IMR-90 (cell line): ENCODE measurements around the gene NAB2. TPM values are rescaled to one million over a fixed set of nuclear protein-coding genes. Genes with fewer than 3 reads are reported as not detected.
"Not testable (repeated sequence)": the region's sequence is repeated elsewhere in the genome, so short reads cannot be mapped to it uniquely, and the experiment has no call there.

Source experiments
- ATAC-seq: fragments of 200-7000 bp; cut with Tn5 transposase; 2 replicates; pipeline ENCODE4 v1.9.1; 2020; ENCODE audit warnings: low read depth, mild to moderate bottlenecking, moderate library complexity
- BruUV-seq: library from RNA; stranded (reverse); fragments of 400-500 nt; replicated peaks from 2 replicates; lab custom pipeline; 2021; lab: Mats Ljungman, UMichigan
- CTCF ChIA-PET: fragments of 300-600 bp; formaldehyde crosslinking; extraction: SDS; loops from one replicate; lab custom pipeline; 2021; ENCODE audit warnings: antibody characterized with exemption; lab: Yijun Ruan, JAX
- POLR2A ChIA-PET: fragments of 300-600 bp; sonication (Branson Sonifier 250); formaldehyde crosslinking; loops from one replicate; lab custom pipeline; 2022; ENCODE audit warnings: antibody characterized with exemption; ENCODE audit not compliant: unreplicated experiment; lab: Charles Lee
- DNase-seq: peaks from one replicate; pipeline ENCODE4 v3.0.0; 2013
- H2AFZ ChIP-seq: replicated peaks from 2 replicates; pipeline ENCODE3; 2013; ENCODE audit warnings: low read length, mild to moderate bottlenecking; ENCODE audit not compliant: poor library complexity
- H2AK5ac ChIP-seq: 2 replicates; pipeline ENCODE4 v1.6.1; 2013; ENCODE audit warnings: low read depth, low read length, inconsistent platforms
- H2AK9ac ChIP-seq: replicated peaks from 2 replicates; pipeline ENCODE3; 2013; ENCODE audit warnings: mild to moderate bottlenecking, low read depth, low read length, moderate library complexity; ENCODE audit not compliant: poor library complexity
- H2BK120ac ChIP-seq: 2 replicates; pipeline ENCODE4 v1.6.1; 2013; ENCODE audit warnings: low read depth, low read length, inconsistent platforms
- H2BK15ac ChIP-seq: 3 replicates; pipeline ENCODE4 v1.6.1; 2013; ENCODE audit warnings: low read depth, low read length, inconsistent platforms
- H2BK20ac ChIP-seq: 2 replicates; pipeline ENCODE4 v1.6.1; 2013; ENCODE audit warnings: low read depth, mild to moderate bottlenecking, inconsistent platforms, low read length, moderate library complexity
- H2BK5ac ChIP-seq: 2 replicates; pipeline ENCODE4 v1.6.1; 2013; ENCODE audit warnings: mild to moderate bottlenecking, low read depth, low read length, inconsistent platforms; ENCODE audit not compliant: poor library complexity, severe bottlenecking
- H3K14ac ChIP-seq: replicated peaks from 2 replicates; pipeline ENCODE4 v1.6.1; 2013; ENCODE audit warnings: low read depth, low read length, inconsistent platforms
- H3K18ac ChIP-seq: 2 replicates; pipeline ENCODE4 v1.6.1; 2013; ENCODE audit warnings: low read depth, low read length, control low read depth
- H3K23ac ChIP-seq: 2 replicates; pipeline ENCODE4 v1.6.1; 2013; ENCODE audit warnings: low read depth, low read length, inconsistent platforms
- H3K27ac ChIP-seq: 2 replicates; pipeline ENCODE4 v1.5.1; 2013; ENCODE audit warnings: mild to moderate bottlenecking, control low read depth, low read length; ENCODE audit not compliant: insufficient read depth
- H3K27me3 ChIP-seq: 2 replicates; pipeline ENCODE4 v1.6.1; 2013; ENCODE audit warnings: low read length; ENCODE audit not compliant: control insufficient read depth, insufficient read depth
- H3K36me3 ChIP-seq: 2 replicates; pipeline ENCODE4 v1.6.1; 2013; ENCODE audit warnings: low read length, mixed read lengths; ENCODE audit not compliant: control insufficient read depth, insufficient read depth
- H3K4ac ChIP-seq: 2 replicates; pipeline ENCODE4 v1.6.1; 2013; ENCODE audit warnings: low read depth, low read length, inconsistent platforms
- H3K4me1 ChIP-seq: 2 replicates; pipeline ENCODE4 v1.6.1; 2013; ENCODE audit warnings: low read length, mixed read lengths; ENCODE audit not compliant: control insufficient read depth, insufficient read depth
- H3K4me2 ChIP-seq: 2 replicates; pipeline ENCODE4 v1.6.1; 2013; ENCODE audit warnings: low read depth, mild to moderate bottlenecking, control low read depth, low read length, moderate library complexity
- H3K4me3 ChIP-seq: 2 replicates; pipeline ENCODE4 v1.5.1; 2013; ENCODE audit warnings: low read depth, mild to moderate bottlenecking, control low read depth, low read length, moderate library complexity; ENCODE audit not compliant: insufficient read depth
- H3K56ac ChIP-seq: 2 replicates; pipeline ENCODE4 v1.6.1; 2013; ENCODE audit warnings: low read length, inconsistent platforms; ENCODE audit not compliant: insufficient read depth; ENCODE audit errors: extremely low read depth
- H3K79me1 ChIP-seq, 2 experiments: 2 replicates each; pipeline ENCODE4 v1.6.1; 2013; ENCODE audit warnings: low read length in 2 of 2, inconsistent platforms in 1 of 2, low read depth in 1 of 2
- H3K9ac ChIP-seq: 2 replicates; pipeline ENCODE4 v1.6.1; 2013; ENCODE audit warnings: low read depth, low read length, control low read depth
- H3K9me1 ChIP-seq: 2 replicates; pipeline ENCODE4 v1.6.1; 2013; ENCODE audit warnings: low read length, inconsistent platforms; ENCODE audit not compliant: insufficient read depth
- H3K9me3 ChIP-seq: 2 replicates; pipeline ENCODE4 v1.6.1; 2013; ENCODE audit warnings: low read length; ENCODE audit not compliant: control insufficient read depth, insufficient read depth
- H4K20me1 ChIP-seq: 2 replicates; pipeline ENCODE4 v1.6.1; 2013; ENCODE audit warnings: low read length, inconsistent platforms; ENCODE audit not compliant: insufficient read depth
- H4K5ac ChIP-seq: 2 replicates; pipeline ENCODE4 v1.6.1; 2013; ENCODE audit warnings: mild to moderate bottlenecking, low read depth, low read length, control low read depth
- H4K8ac ChIP-seq, 2 experiments: 2 replicates each; pipeline ENCODE4 v1.6.1; 2013; ENCODE audit warnings: low read depth in 2 of 2, low read length in 2 of 2, control low read depth in 1 of 2, inconsistent platforms in 1 of 2
- H4K91ac ChIP-seq: 2 replicates; pipeline ENCODE4 v1.6.1; 2013; ENCODE audit warnings: low read depth, low read length, inconsistent platforms; ENCODE audit not compliant: insufficient read depth
- WGBS, 2 experiments: methylation state at CpG; one replicate each; pipeline versions ENCODE4 v1.1.5 to v1.1.7; 2013; ENCODE audit warnings: missing lambda C conversion rate in 2 of 2; ENCODE audit not compliant: insufficient read length in 1 of 2; ENCODE audit errors: extremely low coverage in 2 of 2; 5-methylcytosine and 5-hydroxymethylcytosine counted together
- dilution Hi-C: fragments of 300-500 bp; cut with HindIII; formaldehyde crosslinking; loops from one replicate; pipeline ENCODE4 v1.14.3; 2018; ENCODE audit warnings: low sequenced_read_pairs; ENCODE audit not compliant: unreplicated experiment
- in situ Hi-C: fragments of 300-500 bp; cut with MboI; formaldehyde crosslinking; loops from 3 replicates; pipeline ENCODE4 v1.14.3; 2019; ENCODE audit warnings: low sequenced_read_pairs, inconsistent platforms, mixed read lengths
- intact Hi-C: fragments of 100-400 bp; cut with micrococcal nuclease; formaldehyde crosslinking; loops from 2 replicates; pipeline ENCODE4 v1.10.0; 2022
- polyA plus RNA-seq, 3 experiments: library from polyadenylated mRNA; depleted of rRNA; stranded (reverse); fragments of >200 nt; gene quantifications; 2 replicates each; pipeline ENCODE4 v1.2.3, GENCODE V29; 2012; ENCODE audit warnings: low replicate concordance in 1 of 3
- total RNA-seq: library from RNA; depleted of rRNA; stranded (reverse); fragments of >200 nt; gene quantifications from 2 replicates; pipeline ENCODE4 v1.2.3, GENCODE V29; 2012

Gene NAB2
- total and polyA plus RNA-seq, 2 of the 4 experiments (the other 2 are of a cell fraction), result 65.1 to 68.8 TPM

- H3K79me1 ChIP-seq, result not testable (repeated sequence)
These were observed 35.8 kb upstream of the NAB2 start for GRCh38 chr12:57053146-57053545.

GRCh38 chr12:57053901-57054300 lies 35.0 kb upstream of the NAB2 start:
- H2AK5ac ChIP-seq, H2BK120ac ChIP-seq, H3K4me1 ChIP-seq, intact Hi-C loops, H3K4me2 ChIP-seq, H3K18ac ChIP-seq, BruUV-seq, H3K9ac ChIP-seq, H2BK20ac ChIP-seq, H3K79me1 ChIP-seq, POLR2A ChIA-PET, H3K9me3 ChIP-seq, H3K4ac ChIP-seq, ATAC-seq, CTCF ChIA-PET, H2BK15ac ChIP-seq, H3K14ac ChIP-seq, H3K27me3 ChIP-seq, H3K9me1 ChIP-seq, H4K91ac ChIP-seq, H3K4me3 ChIP-seq, H2AK9ac ChIP-seq, H4K5ac ChIP-seq, H4K8ac ChIP-seq, DNase-seq, H3K23ac ChIP-seq, dilution Hi-C loops, H2BK5ac ChIP-seq, H3K27ac ChIP-seq, H3K36me3 ChIP-seq, H3K56ac ChIP-seq, H2AFZ ChIP-seq, H4K20me1 ChIP-seq: not testable (repeated sequence)
- in situ Hi-C loops, result loop anchor here (5.0 kb wide), 1 partner anchor 37 kb away; the partner anchor contains the start of gene TAC3
- WGBS, 2 experiments, result no CpG with 5 or more reads among the region's 4 CpGs

More at GRCh38 chr12:57053146-57053545, 35.8 kb upstream of the NAB2 start:
- H4K5ac ChIP-seq, dilution Hi-C loops, H4K8ac ChIP-seq, CTCF ChIA-PET, H3K4ac ChIP-seq, H2BK120ac ChIP-seq, H4K91ac ChIP-seq, DNase-seq, H3K23ac ChIP-seq, H3K27ac ChIP-seq, H3K9me3 ChIP-seq, H3K4me3 ChIP-seq, intact Hi-C loops, H2BK5ac ChIP-seq, ATAC-seq, H3K9ac ChIP-seq, H2AFZ ChIP-seq, H3K18ac ChIP-seq, H2AK9ac ChIP-seq, H2AK5ac ChIP-seq, H3K56ac ChIP-seq, H3K4me1 ChIP-seq, H3K4me2 ChIP-seq, POLR2A ChIA-PET, H4K20me1 ChIP-seq, BruUV-seq, H3K27me3 ChIP-seq, H3K36me3 ChIP-seq, H3K14ac ChIP-seq, H2BK15ac ChIP-seq, H2BK20ac ChIP-seq, H3K9me1 ChIP-seq: not testable (repeated sequence)
- WGBS, 2 experiments, result no CpG with 5 or more reads among the region's 4 CpGs
- in situ Hi-C loops, result loop anchor here (5.0 kb wide), 1 partner anchor 36 kb away; the partner anchor contains the start of gene TAC3
